Epithelial cell of prostate (primary cell): Measurements from ENCODE around the gene RUNX1.

Experiments
- DNase-seq: peaks from one replicate; pipeline ENCODE4 v3.0.0-alpha.2; 2011; ENCODE audit warnings: low read depth, low spot score
- H3K27ac ChIP-seq: fragments of 450-650 bp; 2 replicates; pipeline ENCODE4 v1.5.1; 2017; ENCODE audit warnings: mild to moderate bottlenecking

RUNX1 gene

GRCh38 chr21:34744801-34745200, 304.3 kb downstream of the RUNX1 start:
- no peak for DNase-seq
- H3K27ac ChIP-seq, result no peak overlapping the region

GRCh38 chr21:34743831-34744230, 305.3 kb downstream of the RUNX1 start:
- peak overlapping the region; percentile 48 for H3K27ac ChIP-seq
- DNase-seq, result peak; percentile 72

GRCh38 chr21:34743285-34743684, 305.8 kb downstream of the RUNX1 start:
- peak overlapping the region; percentile 48 for H3K27ac ChIP-seq
- no peak for DNase-seq

- H3K27ac ChIP-seq, result no peak overlapping the region
- no peak for DNase-seq
Measured at GRCh38 chr21:34740198-34740597, 308.9 kb downstream of the RUNX1 start.
